Measurements from ENCODE around the gene SNAI1.

- no peak for TF ChIP-seq POLR2A (IDR thresholded peaks at IDR 0.05; ENCODE audit: low read depth, low read length)
- no peak for TF ChIP-seq POLR2AphosphoS5 (IDR thresholded peaks at IDR 0.05; ENCODE audit: low read depth, low read length)
- TF ChIP-seq TAF1 (IDR thresholded peaks at IDR 0.05; ENCODE audit: borderline replicate concordance, low read depth, low read length) = no peak
Measured at GRCh38 chr20:49979030-49979832, 3.5 kb upstream of the SNAI1 start.

Data from GM12892 (cell line).